Sigmoid colon (tissue), 3 donors: ENCODE results near the gene SLC47A1.
"Not testable (repeated sequence)": the region's sequence is repeated elsewhere in the genome, so short reads cannot be mapped to it uniquely, and the experiment has no call there.

Source experiments
- CTCF ChIP-seq, 4 experiments: fragments of 450-650 bp in 3 of 4; fragments of 200-600 bp in 1 of 4; IDR thresholded peaks; one replicate each; pipeline ENCODE4 v1.5.1; 2016 to 2019; ENCODE audit warnings: antibody characterized with exemption in 4 of 4, mild to moderate bottlenecking in 3 of 4, moderate library complexity in 2 of 4
- POLR2A ChIP-seq, 2 donors: fragments of 450-650 bp; IDR thresholded peaks; one replicate each; pipeline ENCODE4 v1.6.1; 2016; ENCODE audit warnings: antibody characterized with exemption in 2 of 2, mild to moderate bottlenecking in 2 of 2, moderate library complexity in 2 of 2

- not testable (repeated sequence) for TF ChIP-seq CTCF, POLR2A (IDR thresholded peaks at IDR 0.05)
Observed at GRCh38 chr17:19519388-19520291, 14.0 kb upstream of the SLC47A1 start.
